HG02798 (cell line): ENCODE measurements around the gene TNC.
"Not testable (repeated sequence)": the region's sequence is repeated elsewhere in the genome, so short reads cannot be mapped to it uniquely, and the experiment has no call there.

Experiments
- ATAC-seq: cut with Tn5 transposase; IDR thresholded peaks from one replicate; pipeline ENCODE4 v1.9.1; 2021; ENCODE audit warnings: mild to moderate bottlenecking; ENCODE audit not compliant: unreplicated experiment, poor library complexity

The TNC gene

GRCh38 chr9:115135821-115136778, 18.1 kb upstream of the TNC start:
- no peak for ATAC-seq

GRCh38 chr9:115134941-115135340, 17.0 kb upstream of the TNC start:
- no peak for ATAC-seq

GRCh38 chr9:115133649-115134048, 15.7 kb upstream of the TNC start:
- no peak for ATAC-seq

GRCh38 chr9:115132648-115133047, 14.7 kb upstream of the TNC start:
- no peak for ATAC-seq

- no peak for ATAC-seq
Observed at GRCh38 chr9:115130176-115130575, 12.2 kb upstream of the TNC start.

- ATAC-seq: not testable (repeated sequence)
Observed at GRCh38 chr9:115128726-115129125, 10.8 kb upstream of the TNC start.

GRCh38 chr9:115127191-115127817, 9.3 kb upstream of the TNC start:
- no peak for ATAC-seq

- no peak for ATAC-seq
Observed at GRCh38 chr9:115126404-115126803, 8.4 kb upstream of the TNC start.

- no peak for ATAC-seq
Observed at GRCh38 chr9:115122937-115123336, 5.0 kb upstream of the TNC start.

GRCh38 chr9:115121181-115121580, 3.2 kb upstream of the TNC start:
- no peak for ATAC-seq

- no peak for ATAC-seq
Observed at GRCh38 chr9:115118879-115119218, 892 bp upstream of the TNC start.

GRCh38 chr9:115116421-115117284, 1.3 kb downstream of the TNC start:
- no peak for ATAC-seq

GRCh38 chr9:115115924-115116323, 2.0 kb downstream of the TNC start:
- ATAC-seq: no peak

- no peak for ATAC-seq
Observed at GRCh38 chr9:115115117-115115880, 2.7 kb downstream of the TNC start.

- no peak for ATAC-seq
Observed at GRCh38 chr9:115114546-115114945, 3.4 kb downstream of the TNC start.

- ATAC-seq: no peak
Observed at GRCh38 chr9:115114084-115114483, 3.9 kb downstream of the TNC start.

GRCh38 chr9:115111874-115112273, 6.1 kb downstream of the TNC start:
- ATAC-seq: no peak

GRCh38 chr9:115109486-115109885, 8.5 kb downstream of the TNC start:
- ATAC-seq: no peak

- ATAC-seq: no peak
Observed at GRCh38 chr9:115107701-115108100, 10.3 kb downstream of the TNC start.

- no peak for ATAC-seq
Observed at GRCh38 chr9:115106642-115107041, 11.3 kb downstream of the TNC start.
